Measurements from ENCODE around the gene RNF183. TPM values are rescaled to one million over a fixed set of nuclear protein-coding genes. Genes with fewer than 3 reads are reported as not detected.
"Not testable (repeated sequence)": the region's sequence is repeated elsewhere in the genome, so short reads cannot be mapped to it uniquely, and the experiment has no call there.

RNF183 gene
- polyA plus RNA-seq, 4 donors, result 0.54 to 1.7 (median 0.62) TPM; not detected in 1

DNA sequence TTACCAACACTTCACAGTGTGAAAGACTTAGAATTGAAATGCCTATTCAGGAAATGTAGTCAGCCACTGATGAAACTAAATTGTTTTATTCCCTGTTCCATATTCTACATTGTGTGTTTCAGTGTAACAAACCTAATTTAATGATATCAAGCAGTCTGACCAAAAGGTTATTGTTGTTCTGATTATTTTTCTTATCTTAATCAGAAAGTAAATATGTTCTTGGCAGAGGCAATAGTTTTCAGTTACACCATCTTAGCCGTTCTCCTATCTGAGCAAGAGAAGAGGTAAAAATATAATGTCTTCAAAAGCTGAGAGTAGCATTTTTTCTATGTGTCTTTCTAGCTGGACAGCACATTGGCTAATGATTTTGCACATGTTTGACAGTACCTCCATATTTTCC is 44.9 kb downstream of the RNF183 start:
- 8 to 55% (median 42%) methylated on average over 1 of the region's 1 CpG for WGBS, 3 donors
- Histone ChIP-seq H3K4me1 (ENCODE audit: control insufficient read depth in 3 of 3, insufficient read depth in 2 of 3, low read depth in 1 of 3, low read length in 2 of 3) (peaks cover 0 to 5% (median 4%) of the 10 kb centered on the region in 3 donors), H3K27ac (ENCODE audit: low read depth in 1 of 3, low read length in 2 of 3) (no peak overlapping the region), H3K9me3 (ENCODE audit: control insufficient read depth in 2 of 2, insufficient read depth in 1 of 2, low read depth in 1 of 2, low read length in 1 of 2) (no peaks in the 10 kb centered on the region), H3K27me3 (ENCODE audit: control insufficient read depth in 3 of 3, insufficient read depth in 3 of 3, low read length in 3 of 3) (no peaks in the 10 kb centered on the region), H3K4me3 (ENCODE audit: low read depth in 1 of 3, low read length in 3 of 3) (no peak overlapping the region), H3K36me3 (ENCODE audit: control insufficient read depth in 3 of 3, insufficient read depth in 2 of 3, low read depth in 1 of 3, low read length in 3 of 3) (peaks cover 4 to 33% (median 19%) of the 10 kb centered on the region in 3 donors)
- FAIRE-seq (no peak), DNase-seq (peak in 1 of 2 donors; percentile 20)

DNA sequence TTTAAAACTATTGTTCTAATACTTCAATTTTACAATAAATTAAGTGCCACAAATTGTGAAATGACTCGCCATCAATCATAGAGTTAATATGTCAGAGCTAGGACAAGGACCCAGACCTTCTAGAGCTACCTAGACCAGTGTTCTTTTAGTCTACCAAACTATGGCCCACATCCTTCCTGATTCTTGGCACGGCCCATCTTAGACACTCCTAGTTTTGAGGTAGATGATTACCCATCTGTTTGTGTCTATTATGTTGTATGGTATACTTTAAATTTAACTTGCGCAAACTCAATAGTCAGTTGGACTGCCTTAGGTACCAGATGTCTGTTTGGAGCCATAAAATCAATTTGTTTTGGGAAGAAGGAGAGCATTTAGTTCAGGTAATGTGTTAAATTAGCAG is 45.3 kb downstream of the RNF183 start:
- 76 to 91% (median 77%) methylated on average over 3 of the region's 3 CpGs for WGBS, 3 donors
- Histone ChIP-seq H3K9me3 (ENCODE audit: control insufficient read depth in 2 of 2, insufficient read depth in 1 of 2, low read depth in 1 of 2, low read length in 1 of 2) (no peaks in the 10 kb centered on the region), H3K36me3 (ENCODE audit: control insufficient read depth in 3 of 3, insufficient read depth in 2 of 3, low read depth in 1 of 3, low read length in 3 of 3) (peaks cover 4 to 32% (median 17%) of the 10 kb centered on the region in 3 donors), H3K4me3 (ENCODE audit: low read depth in 1 of 3, low read length in 3 of 3) (no peak overlapping the region), H3K27ac (ENCODE audit: low read depth in 1 of 3, low read length in 2 of 3) (no peak overlapping the region), H3K4me1 (ENCODE audit: control insufficient read depth in 3 of 3, insufficient read depth in 2 of 3, low read depth in 1 of 3, low read length in 2 of 3) (peaks cover 0 to 5% (median 4%) of the 10 kb centered on the region in 3 donors), H3K27me3 (ENCODE audit: control insufficient read depth in 3 of 3, insufficient read depth in 3 of 3, low read length in 3 of 3) (no peaks in the 10 kb centered on the region)
- DNase-seq (no peak), FAIRE-seq (no peak)

DNA sequence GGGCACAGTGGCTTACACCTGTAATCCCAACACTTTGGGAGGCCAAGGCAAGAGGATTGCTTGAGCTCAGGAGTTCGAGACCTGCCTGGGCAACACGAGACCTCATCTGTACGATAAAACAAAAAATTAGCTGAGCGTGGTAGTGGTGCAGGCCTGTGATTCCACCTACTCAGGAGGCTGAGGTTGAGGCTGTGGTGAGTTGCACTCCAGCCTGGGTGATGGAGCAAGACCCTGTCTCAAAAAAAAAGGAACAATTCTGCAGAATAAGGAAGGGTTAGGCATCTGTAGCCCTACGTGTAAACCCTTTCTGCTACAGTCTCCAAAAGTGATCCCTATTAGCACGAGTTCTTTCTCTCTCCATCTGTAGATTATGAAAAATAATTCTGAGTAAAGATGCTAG is 47.7 kb downstream of the RNF183 start:
- no peak for FAIRE-seq
- Histone ChIP-seq H3K4me1 (ENCODE audit: control insufficient read depth in 3 of 3, insufficient read depth in 2 of 3, low read depth in 1 of 3, low read length in 2 of 3) (peaks cover 0 to 2% (median 0%) of the 10 kb centered on the region in 3 donors), H3K27me3 (ENCODE audit: control insufficient read depth in 3 of 3, insufficient read depth in 3 of 3, low read length in 3 of 3) (no peaks in the 10 kb centered on the region), H3K4me3 (ENCODE audit: low read depth in 1 of 3, low read length in 3 of 3) (no peak overlapping the region), H3K9me3 (ENCODE audit: control insufficient read depth in 2 of 2, insufficient read depth in 1 of 2, low read depth in 1 of 2, low read length in 1 of 2) (peaks cover 0 to 7% of the 10 kb centered on the region in 2 donors), H3K27ac (ENCODE audit: low read depth in 1 of 3, low read length in 2 of 3) (no peak overlapping the region), H3K36me3 (ENCODE audit: control insufficient read depth in 3 of 3, insufficient read depth in 2 of 3, low read depth in 1 of 3, low read length in 3 of 3) (peaks cover 4 to 29% (median 14%) of the 10 kb centered on the region in 3 donors)
- DNase-seq, result no peak
- 94 to 96% (median 96%) methylated on average over 6 of the region's 6 CpGs for WGBS, 3 donors

DNA sequence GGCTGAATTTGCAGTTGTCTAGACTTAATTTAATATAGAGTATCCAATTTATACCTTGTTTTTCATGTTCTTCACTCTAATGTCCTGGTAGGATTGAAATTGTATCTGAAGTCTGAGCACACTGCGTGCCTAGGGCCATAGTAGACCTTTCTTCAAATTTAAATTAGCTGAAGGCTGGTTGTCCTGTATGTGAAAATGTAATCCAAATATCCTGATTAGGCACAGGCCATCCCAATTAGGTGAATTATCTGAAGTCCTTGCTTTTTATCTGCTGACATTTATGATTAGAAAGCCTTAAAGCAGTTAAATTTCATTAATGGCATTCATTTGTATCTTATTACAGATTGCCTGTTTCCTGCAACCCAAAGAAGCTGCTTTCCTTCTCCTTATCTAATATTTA is 48.2 kb downstream of the RNF183 start:
- Histone ChIP-seq H3K4me1 (ENCODE audit: control insufficient read depth in 3 of 3, insufficient read depth in 2 of 3, low read depth in 1 of 3, low read length in 2 of 3) (peaks cover 0 to 2% (median 0%) of the 10 kb centered on the region in 3 donors), H3K27ac (ENCODE audit: low read depth in 1 of 3, low read length in 2 of 3) (no peak overlapping the region), H3K9me3 (ENCODE audit: control insufficient read depth in 2 of 2, insufficient read depth in 1 of 2, low read depth in 1 of 2, low read length in 1 of 2) (peaks cover 0 to 7% of the 10 kb centered on the region in 2 donors), H3K4me3 (ENCODE audit: low read depth in 1 of 3, low read length in 3 of 3) (no peak overlapping the region), H3K36me3 (ENCODE audit: control insufficient read depth in 3 of 3, insufficient read depth in 2 of 3, low read depth in 1 of 3, low read length in 3 of 3) (peaks cover 4 to 26% (median 11%) of the 10 kb centered on the region in 3 donors), H3K27me3 (ENCODE audit: control insufficient read depth in 3 of 3, insufficient read depth in 3 of 3, low read length in 3 of 3) (no peaks in the 10 kb centered on the region)
- FAIRE-seq (no peak), DNase-seq (no peak)
- WGBS, 3 donors, result 96 to 98% (median 97%) methylated on average over 1 of the region's 1 CpG

DNA sequence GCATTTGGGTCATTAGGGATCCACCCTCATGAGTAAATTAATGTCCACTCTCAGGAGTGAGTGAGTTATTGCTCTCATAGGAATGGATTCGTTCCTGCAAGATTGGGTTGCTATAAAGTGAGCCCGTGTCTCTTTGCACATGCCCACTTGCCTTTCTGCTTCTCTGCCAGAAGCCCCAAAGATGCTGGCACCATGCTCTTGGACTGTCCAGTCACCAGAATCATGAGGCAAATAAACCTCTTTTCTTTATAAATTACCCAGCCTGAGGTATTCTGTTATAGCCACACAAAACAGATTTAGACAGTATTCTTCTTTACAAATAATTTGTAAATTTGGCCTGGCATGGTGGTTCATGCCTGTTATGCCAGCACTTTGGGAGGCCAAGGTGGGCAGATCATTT is 52.4 kb downstream of the RNF183 start:
- H3K36me3 ChIP-seq (ENCODE audit: control insufficient read depth in 3 of 3, insufficient read depth in 2 of 3, low read depth in 1 of 3, low read length in 3 of 3), result peaks cover 0 to 9% (median 0%) of the 10 kb centered on the region in 3 donors
- 95 to 98% (median 95%) methylated on average over 2 of the region's 2 CpGs for WGBS, 3 donors
- no peak overlapping the region for H3K27ac ChIP-seq (ENCODE audit: low read depth in 1 of 3, low read length in 2 of 3)
- peaks cover 0 to 11% of the 10 kb centered on the region in 2 donors for H3K9me3 ChIP-seq (ENCODE audit: control insufficient read depth in 2 of 2, insufficient read depth in 1 of 2, low read depth in 1 of 2, low read length in 1 of 2)
- no peaks in the 10 kb centered on the region for H3K4me1 ChIP-seq (ENCODE audit: control insufficient read depth in 3 of 3, insufficient read depth in 2 of 3, low read depth in 1 of 3, low read length in 2 of 3)
- FAIRE-seq (no peak), DNase-seq (no peak)
- H3K27me3 ChIP-seq (ENCODE audit: control insufficient read depth in 3 of 3, insufficient read depth in 3 of 3, low read length in 3 of 3), result no peaks in the 10 kb centered on the region
- no peak overlapping the region for H3K4me3 ChIP-seq (ENCODE audit: low read depth in 1 of 3, low read length in 3 of 3)

DNA sequence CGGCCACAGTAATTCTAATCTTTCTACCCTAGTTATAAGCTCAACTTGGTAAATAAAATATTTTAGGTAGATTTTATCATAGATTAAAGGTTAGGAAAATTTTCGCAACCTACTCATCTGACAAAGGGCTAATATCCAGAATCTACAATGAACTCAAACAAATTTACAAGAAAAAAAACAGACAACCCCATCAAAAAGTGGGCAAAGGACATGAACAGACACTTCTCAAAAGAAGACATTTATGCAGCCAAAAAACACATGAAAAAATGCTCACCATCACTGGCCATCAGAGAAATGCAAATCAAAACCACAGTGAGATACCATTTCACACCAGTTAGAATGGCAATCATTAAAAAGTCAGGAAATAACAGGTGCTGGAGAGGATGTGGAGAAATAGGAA is 53.5 kb downstream of the RNF183 start:
- WGBS, 3 donors, result 98 to 100% (median 99%) methylated on average over 2 of the region's 2 CpGs
- DNase-seq; H3K4me3 ChIP-seq (ENCODE audit: low read depth in 1 of 3, low read length in 3 of 3); H3K4me1 ChIP-seq (ENCODE audit: control insufficient read depth in 3 of 3, insufficient read depth in 2 of 3, low read depth in 1 of 3, low read length in 2 of 3); FAIRE-seq; H3K36me3 ChIP-seq (ENCODE audit: control insufficient read depth in 3 of 3, insufficient read depth in 2 of 3, low read depth in 1 of 3, low read length in 3 of 3); H3K27ac ChIP-seq (ENCODE audit: low read depth in 1 of 3, low read length in 2 of 3); H3K27me3 ChIP-seq (ENCODE audit: control insufficient read depth in 3 of 3, insufficient read depth in 3 of 3, low read length in 3 of 3): not testable (repeated sequence)
- peaks cover 0 to 11% of the 10 kb centered on the region in 2 donors for H3K9me3 ChIP-seq (ENCODE audit: control insufficient read depth in 2 of 2, insufficient read depth in 1 of 2, low read depth in 1 of 2, low read length in 1 of 2)

DNA sequence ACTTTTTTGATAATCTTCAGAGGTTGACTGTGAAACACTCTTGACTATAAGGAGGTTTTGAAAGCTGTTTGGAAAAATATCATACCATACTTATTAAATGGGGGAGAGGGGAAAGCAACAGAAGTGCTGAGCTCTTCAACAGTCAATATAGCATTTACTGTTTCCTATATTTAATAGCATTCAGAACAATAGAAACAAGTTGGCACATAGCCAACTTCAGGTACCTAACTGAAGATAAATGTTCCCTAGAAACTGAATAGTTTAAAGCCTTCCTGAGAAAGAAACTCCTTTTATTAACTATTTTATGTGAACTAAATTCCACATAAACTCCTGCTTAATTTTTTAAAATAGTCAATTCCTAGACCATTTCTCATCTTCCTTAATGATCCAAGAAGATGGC is 55.5 kb downstream of the RNF183 start:
- peaks cover 0 to 4% (median 0%) of the 10 kb centered on the region in 3 donors for H3K36me3 ChIP-seq (ENCODE audit: control insufficient read depth in 3 of 3, insufficient read depth in 2 of 3, low read depth in 1 of 3, low read length in 3 of 3)
- no peaks in the 10 kb centered on the region for H3K27me3 ChIP-seq (ENCODE audit: control insufficient read depth in 3 of 3, insufficient read depth in 3 of 3, low read length in 3 of 3)
- no peak overlapping the region for H3K4me3 ChIP-seq (ENCODE audit: low read depth in 1 of 3, low read length in 3 of 3)
- FAIRE-seq (no peak), DNase-seq (no peak)
- H3K4me1 ChIP-seq (ENCODE audit: control insufficient read depth in 3 of 3, insufficient read depth in 2 of 3, low read depth in 1 of 3, low read length in 2 of 3), result no peaks in the 10 kb centered on the region
- no peak overlapping the region for H3K27ac ChIP-seq (ENCODE audit: low read depth in 1 of 3, low read length in 2 of 3)
- H3K9me3 ChIP-seq (ENCODE audit: control insufficient read depth in 2 of 2, insufficient read depth in 1 of 2, low read depth in 1 of 2, low read length in 1 of 2), result peaks cover 0 to 11% of the 10 kb centered on the region in 2 donors

Other genes starting within 250 kb of the RNF183 start
- 1 to 10 TPM in 1 of 4 donors, under 1 TPM in 2, not detected in 1; 0.54 to 2.2 (median 1.00) TPM for gene ZFP37, start 246.7 kb downstream of the RNF183 start, polyA plus RNA-seq
- gene SLC31A2, start 152.4 kb downstream of the RNF183 start, polyA plus RNA-seq, result 10 to 100 TPM; 10.5 to 41.6 (median 19.5) TPM
- 10 to 100 TPM in 2 of 4 donors, 1 to 10 TPM in 2; 6.5 to 19.8 (median 9.5) TPM for gene FKBP15, start 82.1 kb downstream of the RNF183 start, polyA plus RNA-seq
- gene SLC31A1, start 81.8 kb downstream of the RNF183 start, polyA plus RNA-seq, result 10 to 100 TPM; 27.5 to 40.6 (median 29.6) TPM
- gene CDC26, start 27.8 kb downstream of the RNF183 start, polyA plus RNA-seq, result 10 to 100 TPM; 33.4 to 77.0 (median 56.3) TPM
- gene PRPF4, start 27.7 kb downstream of the RNF183 start, polyA plus RNA-seq, result 10 to 100 TPM in 2 of 4 donors, 1 to 10 TPM in 2; 7.6 to 21.6 (median 11.3) TPM
- gene WDR31, start 36.9 kb upstream of the RNF183 start, polyA plus RNA-seq, result 1 to 10 TPM in 2 of 4 donors, under 1 TPM in 1, not detected in 1; 0.45 to 2.5 (median 1.6) TPM
- 10 to 100 TPM in 3 of 4 donors, 1 to 10 TPM in 1; 4.8 to 16.8 (median 15.3) TPM for gene BSPRY, start 46.2 kb upstream of the RNF183 start, polyA plus RNA-seq
- 100 to 1,000 TPM in 3 of 4 donors, 10 to 100 TPM in 1; 96.9 to 370 (median 210) TPM for gene HDHD3, start 73.6 kb upstream of the RNF183 start, polyA plus RNA-seq
- gene ALAD, start 97.9 kb upstream of the RNF183 start, polyA plus RNA-seq, result 10 to 100 TPM; 33.5 to 97.7 (median 42.9) TPM
- 10 to 100 TPM; 15.7 to 50.2 (median 31.6) TPM for gene POLE3, start 107.3 kb upstream of the RNF183 start, polyA plus RNA-seq
- under 1 TPM in 3 of 4 donors, not detected in 1; 0.42 to 0.81 (median 0.69) TPM for gene C9orf43, start 107.4 kb upstream of the RNF183 start, polyA plus RNA-seq
- 10 to 100 TPM; 23.0 to 37.0 (median 26.4) TPM for gene RGS3, start 160.4 kb upstream of the RNF183 start, polyA plus RNA-seq